Vagina (tissue), 2 donors: Measurements from ENCODE around the gene SCN9A. TPM values are rescaled to one million over a fixed set of nuclear protein-coding genes. Genes with fewer than 3 reads are reported as not detected.

Source experiments
- DNase-seq, 2 donors: peaks; one replicate each; pipeline ENCODE4 v3.0.0-alpha.2; 2017; ENCODE audit errors: extremely low spot score in 2 of 2
- H3K27ac ChIP-seq: fragments of 200-600 bp; sonication (generic); one replicate; pipeline ENCODE4 v1.5.1; 2019
- H3K27me3 ChIP-seq: fragments of 200-600 bp; sonication (generic); one replicate; pipeline ENCODE4 v1.5.1; 2019
- H3K36me3 ChIP-seq, 2 donors: fragments of 200-600 bp; sonication (generic); one replicate each; pipeline ENCODE4 v1.5.1; 2017 to 2019
- H3K4me1 ChIP-seq: fragments of 200-600 bp; sonication (generic); one replicate; pipeline ENCODE4 v1.5.1; 2019
- H3K4me3 ChIP-seq, 2 donors: fragments of 200-600 bp; sonication (generic); 1 replicate in 1 of 2; 2 replicates in 1 of 2; pipeline ENCODE4 v1.5.1; 2016 to 2019
- H3K9me3 ChIP-seq: fragments of 200-600 bp; sonication (generic); one replicate; pipeline ENCODE4 v1.5.1; 2019
- POLR2A ChIP-seq, 2 donors: fragments of 450-650 bp; IDR thresholded peaks; one replicate each; pipeline ENCODE4 v1.6.1; 2017; ENCODE audit warnings: antibody characterized with exemption in 2 of 2, mild to moderate bottlenecking in 2 of 2, moderate library complexity in 2 of 2
- POLR2AphosphoS5 ChIP-seq, 2 donors: sonication (generic); formaldehyde crosslinking; IDR thresholded peaks; one replicate each; pipeline ENCODE4 v1.9.0; 2017; ENCODE audit warnings: antibody characterized with exemption in 2 of 2, mild to moderate bottlenecking in 2 of 2, low read depth in 1 of 2; ENCODE audit not compliant: insufficient read depth in 1 of 2
- intact Hi-C: fragments of 100-400 bp; cut with DNase I; formaldehyde crosslinking; loops from one replicate; pipeline ENCODE4 v1.15.1; 2023
- total RNA-seq: library from RNA; depleted of rRNA; stranded (reverse); fragments of >200 nt; gene quantifications from one replicate; pipeline ENCODE4 v1.2.3, GENCODE V29; 2016
- TF ChIP-seq, protein P1 (sequence below), 3 experiments: fragments of 450-650 bp in 2 of 3; fragments of 200-600 bp in 1 of 3; sonication (generic) in 1 of 3; IDR thresholded peaks; one replicate each; pipeline ENCODE4 v1.5.1; 2017 to 2019; ENCODE audit warnings: antibody characterized with exemption in 3 of 3, mild to moderate bottlenecking in 2 of 3, moderate library complexity in 2 of 3

Gene SCN9A
- total RNA-seq, 1 donor from 2014 or later, result 4.9 TPM

DNA sequence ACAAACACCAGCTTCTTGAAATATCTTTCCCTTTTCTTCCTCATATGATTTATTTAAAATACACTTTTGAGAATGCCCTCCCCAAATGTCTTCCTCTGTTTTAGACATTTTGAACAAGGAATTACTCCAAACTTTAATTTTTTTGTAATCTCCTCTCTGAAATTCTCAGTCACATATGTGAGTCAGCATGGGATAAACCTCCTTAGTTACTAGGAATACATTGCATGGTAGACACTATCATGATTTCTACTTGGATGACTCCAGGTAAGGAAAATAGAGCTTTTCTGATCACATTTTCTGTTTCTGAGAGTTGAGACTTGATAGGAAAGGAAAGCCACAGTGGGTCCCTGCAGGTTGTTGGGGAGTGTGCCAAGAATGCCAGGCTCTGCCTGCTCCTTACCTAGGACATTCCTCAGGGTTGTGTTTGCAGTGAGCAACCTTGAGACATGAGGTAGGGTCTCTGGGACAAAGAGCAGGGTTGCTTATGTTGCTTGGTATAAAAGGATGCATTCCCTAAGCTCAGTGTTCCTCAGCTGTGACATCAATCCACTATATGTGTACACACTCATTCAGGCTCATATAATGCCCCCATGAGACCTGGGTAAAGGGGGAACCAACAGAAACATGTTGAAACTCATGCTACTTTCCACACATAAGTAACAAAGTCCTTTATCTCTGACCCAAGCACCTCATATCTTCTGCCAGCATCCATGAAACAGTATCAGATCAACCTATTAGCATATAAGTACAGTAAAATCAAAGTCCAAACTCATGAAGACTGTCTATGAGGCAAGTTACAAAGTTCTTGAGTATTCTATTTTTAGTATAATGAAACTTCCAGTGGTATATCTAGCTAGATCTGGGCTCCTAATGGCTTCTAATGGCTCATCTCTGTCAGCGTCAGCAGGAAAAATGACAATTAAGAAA is 135.1 kb downstream of the SCN9A start:
- no peaks in the 10 kb centered on the region for H3K9me3 ChIP-seq
- no peak overlapping the region for H3K27ac ChIP-seq
- intact Hi-C loops, result no loop called here
- no peaks in the 10 kb centered on the region for H3K36me3 ChIP-seq
- no peak for DNase-seq
- H3K4me1 ChIP-seq, result no peaks in the 10 kb centered on the region
- TF ChIP-seq, protein P1, sequence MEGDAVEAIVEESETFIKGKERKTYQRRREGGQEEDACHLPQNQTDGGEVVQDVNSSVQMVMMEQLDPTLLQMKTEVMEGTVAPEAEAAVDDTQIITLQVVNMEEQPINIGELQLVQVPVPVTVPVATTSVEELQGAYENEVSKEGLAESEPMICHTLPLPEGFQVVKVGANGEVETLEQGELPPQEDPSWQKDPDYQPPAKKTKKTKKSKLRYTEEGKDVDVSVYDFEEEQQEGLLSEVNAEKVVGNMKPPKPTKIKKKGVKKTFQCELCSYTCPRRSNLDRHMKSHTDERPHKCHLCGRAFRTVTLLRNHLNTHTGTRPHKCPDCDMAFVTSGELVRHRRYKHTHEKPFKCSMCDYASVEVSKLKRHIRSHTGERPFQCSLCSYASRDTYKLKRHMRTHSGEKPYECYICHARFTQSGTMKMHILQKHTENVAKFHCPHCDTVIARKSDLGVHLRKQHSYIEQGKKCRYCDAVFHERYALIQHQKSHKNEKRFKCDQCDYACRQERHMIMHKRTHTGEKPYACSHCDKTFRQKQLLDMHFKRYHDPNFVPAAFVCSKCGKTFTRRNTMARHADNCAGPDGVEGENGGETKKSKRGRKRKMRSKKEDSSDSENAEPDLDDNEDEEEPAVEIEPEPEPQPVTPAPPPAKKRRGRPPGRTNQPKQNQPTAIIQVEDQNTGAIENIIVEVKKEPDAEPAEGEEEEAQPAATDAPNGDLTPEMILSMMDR (IDR thresholded peaks at IDR 0.05), result no peak
- TF ChIP-seq POLR2AphosphoS5 (IDR thresholded peaks at IDR 0.05; ENCODE audit: insufficient read depth in 1 of 2, low read depth in 1 of 2) (no peak), POLR2A (IDR thresholded peaks at IDR 0.05) (no peak)
- no peak overlapping the region for H3K4me3 ChIP-seq
- no peaks in the 10 kb centered on the region for H3K27me3 ChIP-seq

DNA sequence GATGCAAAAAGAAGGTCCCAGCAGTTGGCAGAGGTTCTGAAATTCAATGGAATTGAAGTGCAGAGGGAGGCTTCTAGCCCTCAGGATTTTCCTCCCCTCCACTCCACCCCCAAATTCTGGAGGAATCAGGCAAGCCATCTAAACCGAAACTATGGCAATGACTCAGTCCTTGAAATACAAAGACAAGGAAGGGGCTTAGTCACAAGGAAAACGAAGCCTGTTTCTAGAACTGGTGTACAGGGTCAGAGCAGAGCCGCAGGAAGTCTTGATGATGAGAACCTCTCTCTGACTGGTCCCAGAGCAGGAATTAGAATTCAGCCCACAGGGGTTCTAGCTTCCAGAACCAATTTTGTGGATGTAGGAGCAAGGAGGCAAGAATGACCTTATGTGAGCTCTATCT is 136.2 kb downstream of the SCN9A start:
- H3K9me3 ChIP-seq, result no peaks in the 10 kb centered on the region
- no peak overlapping the region for H3K27ac ChIP-seq
- no peaks in the 10 kb centered on the region for H3K36me3 ChIP-seq
- no peaks in the 10 kb centered on the region for H3K4me1 ChIP-seq
- DNase-seq, result no peak
- intact Hi-C loops, result no loop called here
- H3K27me3 ChIP-seq, result no peaks in the 10 kb centered on the region
- TF ChIP-seq, protein P1 (IDR thresholded peaks at IDR 0.05), result no peak
- TF ChIP-seq POLR2AphosphoS5 (IDR thresholded peaks at IDR 0.05; ENCODE audit: insufficient read depth in 1 of 2, low read depth in 1 of 2), result no peak
- TF ChIP-seq POLR2A (IDR thresholded peaks at IDR 0.05), result no peak
- H3K4me3 ChIP-seq, result no peak overlapping the region

DNA sequence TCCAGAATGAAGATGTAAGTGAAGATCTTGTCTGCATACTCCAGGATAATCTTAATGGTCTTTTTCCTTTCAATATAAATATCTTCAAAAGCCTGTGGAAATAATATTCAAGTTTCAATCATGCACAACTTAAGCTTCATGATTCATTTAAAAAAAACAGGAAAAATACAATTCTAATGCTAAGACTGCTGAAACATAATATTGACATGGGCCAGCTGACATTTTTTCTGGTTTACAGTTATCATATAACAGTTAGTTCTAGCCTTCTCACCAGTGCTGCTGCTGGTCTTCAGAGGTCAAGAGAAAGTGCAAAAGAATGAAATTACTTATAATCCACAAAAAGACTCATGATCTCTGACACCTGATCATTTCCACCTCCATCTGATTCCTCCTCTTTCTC is 137.6 kb downstream of the SCN9A start:
- intact Hi-C loops, result no loop called here

DNA sequence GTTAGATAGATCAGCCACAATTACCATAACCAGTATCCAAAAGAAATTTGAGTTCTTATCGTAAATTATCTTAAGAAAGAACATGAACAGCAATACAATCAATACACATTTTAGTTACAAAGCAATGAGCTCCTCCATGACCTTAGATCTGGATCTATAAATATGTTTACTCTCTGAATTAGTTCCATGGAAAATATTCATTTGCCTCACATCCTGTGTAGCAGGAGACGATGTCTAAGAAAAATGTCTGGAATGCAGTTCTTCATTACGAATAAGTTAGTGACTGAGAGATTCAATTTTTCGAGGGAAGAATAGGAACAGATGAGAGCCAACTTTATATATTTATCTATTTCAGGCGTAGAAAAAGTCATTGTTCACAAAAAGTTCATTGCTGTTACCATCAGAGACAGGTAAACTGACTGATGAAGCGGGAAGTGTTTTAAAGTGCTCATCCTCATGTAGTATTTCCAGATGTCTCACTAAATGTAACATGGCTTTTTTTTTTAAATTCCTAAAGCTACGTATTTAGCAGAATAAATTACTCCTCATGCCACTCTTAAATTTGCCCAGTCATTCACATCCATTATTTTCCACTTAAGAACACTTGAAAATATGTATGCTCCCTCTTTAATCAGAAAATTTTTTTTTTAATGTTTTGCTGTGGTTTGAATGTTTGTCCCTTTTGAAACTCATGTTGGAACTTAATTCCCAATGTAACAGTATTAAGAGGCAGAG is 141.5 kb downstream of the SCN9A start:
- DNase-seq, result no peak
- TF ChIP-seq, protein P1 (IDR thresholded peaks at IDR 0.05), result no peak
- TF ChIP-seq POLR2AphosphoS5 (IDR thresholded peaks at IDR 0.05; ENCODE audit: insufficient read depth in 1 of 2, low read depth in 1 of 2) (no peak), POLR2A (IDR thresholded peaks at IDR 0.05) (no peak)
- no peaks in the 10 kb centered on the region for H3K9me3 ChIP-seq
- no peak overlapping the region for H3K27ac ChIP-seq
- H3K27me3 ChIP-seq, result no peaks in the 10 kb centered on the region
- H3K4me1 ChIP-seq, result no peaks in the 10 kb centered on the region
- no peaks in the 10 kb centered on the region for H3K36me3 ChIP-seq
- H3K4me3 ChIP-seq, result no peak overlapping the region
- intact Hi-C loops, result no loop called here

More for the DNA sequence above, 137.6 kb downstream of the SCN9A start:
- DNase-seq, result no peak
- no peaks in the 10 kb centered on the region for H3K27me3 ChIP-seq
- no peak for TF ChIP-seq POLR2A (IDR thresholded peaks at IDR 0.05)
- TF ChIP-seq, protein P1 (IDR thresholded peaks at IDR 0.05), result no peak
- no peak for TF ChIP-seq POLR2AphosphoS5 (IDR thresholded peaks at IDR 0.05; ENCODE audit: insufficient read depth in 1 of 2, low read depth in 1 of 2)
- H3K36me3 ChIP-seq, result no peaks in the 10 kb centered on the region
- no peak overlapping the region for H3K27ac ChIP-seq
- no peak overlapping the region for H3K4me3 ChIP-seq
- H3K9me3 ChIP-seq, result no peaks in the 10 kb centered on the region
- H3K4me1 ChIP-seq, result no peaks in the 10 kb centered on the region
